H9 (cell line): Measurements from ENCODE around the gene RARB. TPM values are rescaled to one million over a fixed set of nuclear protein-coding genes. Genes with fewer than 3 reads are reported as not detected.

ENCODE experiments used
- DNase-seq: peaks from one replicate; pipeline ENCODE4 v3.0.0-alpha.2; 2017
- H2AFZ ChIP-seq: one replicate; pipeline ENCODE4 v1.6.1; 2013; ENCODE audit warnings: mild to moderate bottlenecking, low read length, control low read depth, moderate library complexity
- H2AK5ac ChIP-seq: 2 replicates; pipeline ENCODE4 v1.6.1; 2013; ENCODE audit warnings: low read length, control low read depth, mixed read lengths; ENCODE audit not compliant: insufficient read length
- H2BK120ac ChIP-seq: one replicate; pipeline ENCODE4 v1.6.1; 2013; ENCODE audit warnings: low read depth, mild to moderate bottlenecking, low read length, control low read depth, inconsistent platforms; ENCODE audit not compliant: poor library complexity, severe bottlenecking
- H2BK12ac ChIP-seq: 2 replicates; pipeline ENCODE4 v1.6.1; 2013; ENCODE audit warnings: low read length, control low read depth, mixed read lengths, low read depth; ENCODE audit not compliant: insufficient read length
- H2BK15ac ChIP-seq: 2 replicates; pipeline ENCODE4 v1.6.1; 2013; ENCODE audit warnings: low read depth, low read length, control low read depth
- H2BK20ac ChIP-seq: one replicate; pipeline ENCODE4 v1.6.1; 2013; ENCODE audit warnings: low read depth, mild to moderate bottlenecking, low read length, control low read depth, inconsistent platforms; ENCODE audit not compliant: poor library complexity, severe bottlenecking
- H2BK5ac ChIP-seq: 2 replicates; pipeline ENCODE4 v1.6.1; 2013; ENCODE audit warnings: low read length, control low read depth, mixed read lengths; ENCODE audit not compliant: insufficient read length
- H3K14ac ChIP-seq: 2 replicates; pipeline ENCODE4 v1.6.1; 2013; ENCODE audit warnings: low read length, control low read depth; ENCODE audit not compliant: insufficient read depth
- H3K18ac ChIP-seq: 2 replicates; pipeline ENCODE4 v1.6.1; 2013; ENCODE audit warnings: low read depth, mild to moderate bottlenecking, mixed read lengths, low read length, control low read depth; ENCODE audit not compliant: insufficient read length
- H3K23ac ChIP-seq: 2 replicates; pipeline ENCODE4 v1.6.1; 2013; ENCODE audit warnings: low read length, control low read depth, mixed read lengths, low read depth; ENCODE audit not compliant: insufficient read length
- H3K23me2 ChIP-seq: 2 replicates; pipeline ENCODE4 v1.6.1; 2013; ENCODE audit warnings: low read depth, mild to moderate bottlenecking, mixed read lengths, low read length, control low read depth; ENCODE audit not compliant: insufficient read length, poor library complexity, severe bottlenecking
- H3K27ac ChIP-seq: 2 replicates; pipeline ENCODE4 v1.5.1; 2013; ENCODE audit warnings: low read length, control low read depth, mixed read lengths, low read depth; ENCODE audit not compliant: insufficient read length
- H3K27me3 ChIP-seq: 2 replicates; pipeline ENCODE4 v1.6.1; 2013; ENCODE audit warnings: low read length, control low read depth, inconsistent platforms; ENCODE audit not compliant: insufficient read depth
- H3K4ac ChIP-seq: 2 replicates; pipeline ENCODE4 v1.6.1; 2013; ENCODE audit warnings: low read depth, mild to moderate bottlenecking, control low read depth, inconsistent platforms, low read length, moderate library complexity
- H3K4me1 ChIP-seq: 2 replicates; pipeline ENCODE4 v1.6.1; 2013; ENCODE audit warnings: low read length, control low read depth, inconsistent platforms; ENCODE audit not compliant: insufficient read depth
- H3K4me2 ChIP-seq: 2 replicates; pipeline ENCODE4 v1.6.1; 2013; ENCODE audit warnings: low read length, control low read depth, mixed read lengths; ENCODE audit not compliant: insufficient read length, insufficient read depth
- H3K56ac ChIP-seq: 2 replicates; pipeline ENCODE4 v1.6.1; 2013; ENCODE audit warnings: low read depth, mild to moderate bottlenecking, mixed read lengths, low read length, control low read depth; ENCODE audit not compliant: insufficient read length
- H3K79me1 ChIP-seq: 2 replicates; pipeline ENCODE4 v1.6.1; 2013; ENCODE audit warnings: low read depth, mild to moderate bottlenecking, moderate library complexity, low read length, control low read depth, inconsistent platforms; ENCODE audit not compliant: insufficient read depth, poor library complexity, severe bottlenecking
- H3K79me2 ChIP-seq: 2 replicates; pipeline ENCODE4 v1.6.1; 2013; ENCODE audit warnings: low read length, control low read depth, inconsistent platforms; ENCODE audit not compliant: insufficient read depth
- H3K9ac ChIP-seq: 2 replicates; pipeline ENCODE4 v1.6.1; 2013; ENCODE audit warnings: low read length, control low read depth, mixed read lengths; ENCODE audit not compliant: insufficient read length; ENCODE audit errors: extremely low read depth
- H3K9me3 ChIP-seq: one replicate; pipeline ENCODE4 v1.6.1; 2013; ENCODE audit warnings: low read depth, low read length, inconsistent platforms; ENCODE audit not compliant: control insufficient read depth
- H3T11ph ChIP-seq: one replicate; pipeline ENCODE4 v1.6.1; 2013; ENCODE audit warnings: mild to moderate bottlenecking, low read length, control low read depth, inconsistent platforms
- H4K20me1 ChIP-seq: one replicate; pipeline ENCODE4 v1.6.1; 2013; ENCODE audit not compliant: control insufficient read depth, insufficient read length, insufficient read depth
- H4K5ac ChIP-seq: 2 replicates; pipeline ENCODE4 v1.6.1; 2013; ENCODE audit warnings: low read depth, mild to moderate bottlenecking, mixed read lengths, low read length, control low read depth; ENCODE audit not compliant: insufficient read length
- H4K8ac ChIP-seq: replicated peaks from 2 replicates; pipeline ENCODE4 v1.6.1; 2013; ENCODE audit warnings: low read length, control low read depth, mixed read lengths, low read depth; ENCODE audit not compliant: insufficient read length
- H4K91ac ChIP-seq: 2 replicates; pipeline ENCODE4 v1.6.1; 2013; ENCODE audit warnings: low read depth, mild to moderate bottlenecking, moderate library complexity, mixed read lengths, low read length, control low read depth; ENCODE audit not compliant: insufficient read length
- H3K27ac Mint-ChIP-seq, 3 experiments: 2 replicates in 2 of 3; 3 replicates in 1 of 3; pipeline ENCODE4 v1.8.0; 2020 to 2021; ENCODE audit warnings: mixed read lengths in 3 of 3, mild to moderate bottlenecking in 1 of 3, moderate library complexity in 1 of 3
- H3K27me3 Mint-ChIP-seq: 2 replicates; pipeline ENCODE4 v1.8.0; 2021; ENCODE audit warnings: low read depth, mild to moderate bottlenecking, moderate library complexity, mixed read lengths
- H3K36me3 Mint-ChIP-seq, 3 experiments: 2 replicates in 2 of 3; 3 replicates in 1 of 3; pipeline ENCODE4 v1.8.0; 2020 to 2021; ENCODE audit warnings: low read depth in 3 of 3, mixed read lengths in 3 of 3; ENCODE audit not compliant: insufficient read depth in 1 of 3
- H3K4me1 Mint-ChIP-seq, 2 experiments: 2 replicates each; pipeline ENCODE4 v1.8.0; 2020; ENCODE audit warnings: mixed read lengths in 2 of 2
- H3K4me3 Mint-ChIP-seq, 2 experiments: 2 replicates in 1 of 2; 3 replicates in 1 of 2; pipeline ENCODE4 v1.8.0; 2020 to 2021; ENCODE audit warnings: mild to moderate bottlenecking in 2 of 2, mixed read lengths in 2 of 2, moderate library complexity in 1 of 2
- H3K9me3 Mint-ChIP-seq, 2 experiments: 2 replicates in 1 of 2; 3 replicates in 1 of 2; pipeline ENCODE4 v1.8.0; 2020; ENCODE audit warnings: mild to moderate bottlenecking in 2 of 2, mixed read lengths in 2 of 2, moderate library complexity in 1 of 2
- CTCF ChIP-seq: fragments of 200-600 bp; sonication (generic); conservative IDR thresholded peaks from 3 replicates; pipeline ENCODE4 v1.8.0; 2021; ENCODE audit warnings: antibody characterized with exemption, mild to moderate bottlenecking
- total RNA-seq: library from RNA; stranded (reverse); gene quantifications from 2 replicates; pipeline ENCODE4 v1.2.1, GENCODE V29; 2021

Gene RARB
- total RNA-seq, 1 experiment from 2014 or later = 0.22 TPM

GRCh38 chr3:25610779-25611178 is 182.7 kb downstream of the RARB start:
- H3T11ph ChIP-seq = no peak overlapping the region
- H2AFZ ChIP-seq = no peak overlapping the region
- no peak overlapping the region for H3K27ac ChIP-seq
- H3K36me3 Mint-ChIP-seq = peaks cover 26 to 74% (median 72%) of the 10 kb centered on the region in 3 experiments
- no peak overlapping the region for H3K4me2 ChIP-seq
- H3K27me3 ChIP-seq = no peaks in the 10 kb centered on the region
- no peaks in the 10 kb centered on the region for H4K20me1 ChIP-seq
- H4K91ac ChIP-seq = no peak overlapping the region
- no peak overlapping the region for H2BK15ac ChIP-seq
- no peak overlapping the region for H3K4me3 Mint-ChIP-seq
- no peak for DNase-seq
- H2BK20ac ChIP-seq = no peak overlapping the region
- H2BK5ac ChIP-seq = no peak overlapping the region
- no peak overlapping the region for H2AK5ac ChIP-seq
- no peaks in the 10 kb centered on the region for H3K9me3 ChIP-seq
- no peak overlapping the region for H2BK12ac ChIP-seq
- no peaks in the 10 kb centered on the region for H3K27me3 Mint-ChIP-seq
- no peaks in the 10 kb centered on the region for H3K79me1 ChIP-seq
- no peak overlapping the region for H4K8ac ChIP-seq
- no peak overlapping the region for H3K14ac ChIP-seq
- TF ChIP-seq CTCF = no peak
- H3K4me1 ChIP-seq = no peaks in the 10 kb centered on the region
- no peak overlapping the region for H3K56ac ChIP-seq
- no peaks in the 10 kb centered on the region for H3K9me3 Mint-ChIP-seq
- H4K5ac ChIP-seq = no peak overlapping the region
- no peak overlapping the region for H3K9ac ChIP-seq
- no peaks in the 10 kb centered on the region for H3K79me2 ChIP-seq
- no peak overlapping the region for H2BK120ac ChIP-seq
- H3K4me1 Mint-ChIP-seq = no peaks in the 10 kb centered on the region
- no peak overlapping the region for H3K4ac ChIP-seq
- H3K23ac ChIP-seq = no peak overlapping the region
- no peak overlapping the region for H3K18ac ChIP-seq
- no peaks in the 10 kb centered on the region for H3K23me2 ChIP-seq
- no peak overlapping the region; a peak in 1 of 7 replicates for H3K27ac Mint-ChIP-seq
